Measurements from ENCODE around the gene AMH.

- TF ChIP-seq POLR2A (IDR thresholded peaks at IDR 0.05) (no peak), CTCF (IDR thresholded peaks at IDR 0.05) (no peak)
Observed at GRCh38 chr19:2217591-2217990, 31.5 kb upstream of the AMH start.

Measured in right lobe of liver (tissue), 4 donors.